ENCODE measurements around the gene JARID2. TPM values are rescaled to one million over a fixed set of nuclear protein-coding genes. Genes with fewer than 3 reads are reported as not detected.

The JARID2 gene
- total RNA-seq, 8 experiments from 2014 or later, result 11.8 to 39.9 (median 30.7) TPM

DNA sequence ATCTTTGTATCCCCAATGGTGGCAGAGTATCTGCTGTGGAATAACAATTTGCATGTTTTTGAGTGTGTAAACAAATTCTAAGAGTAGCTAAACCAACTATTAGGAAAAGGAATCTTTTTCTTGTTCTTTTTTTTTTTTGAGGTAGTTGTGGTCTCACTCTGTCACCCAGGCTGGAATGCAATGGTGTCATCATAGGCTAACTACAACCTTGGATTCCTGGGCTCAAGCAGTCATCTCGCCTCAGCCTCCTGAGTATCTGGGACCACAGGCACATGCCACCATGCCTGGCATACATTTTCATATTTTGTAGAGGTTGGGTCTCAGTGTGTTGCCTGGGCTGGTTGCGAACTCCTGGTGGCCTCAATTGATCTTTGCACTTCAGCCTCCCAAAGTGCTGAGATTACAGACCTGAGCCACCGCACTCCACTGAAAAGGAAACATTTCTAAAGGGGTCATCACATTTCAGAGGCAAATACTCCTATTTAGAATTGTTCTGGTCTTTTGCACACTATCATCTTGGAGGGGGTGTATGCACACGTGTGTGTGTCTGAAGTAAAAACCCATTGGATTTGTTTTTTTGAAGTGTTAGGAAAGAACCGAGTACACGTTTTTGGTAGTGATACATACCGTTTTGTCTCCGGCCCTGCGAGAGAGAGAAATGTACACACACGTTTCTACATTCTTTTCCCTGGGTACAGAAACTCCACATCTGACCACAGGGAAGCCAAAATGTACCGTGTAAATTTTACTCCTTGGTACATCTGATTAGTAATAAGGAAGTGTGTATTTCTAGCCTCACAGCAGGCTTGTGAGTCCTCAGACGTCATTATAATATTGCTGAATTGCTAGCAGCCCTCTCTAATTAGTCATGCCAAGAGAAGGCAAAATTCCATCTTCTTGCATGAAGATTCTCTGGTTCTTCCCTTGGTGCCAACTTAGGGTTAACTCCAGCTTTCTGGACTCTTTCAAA is 183.6 kb downstream of the JARID2 start:
- H3K4me1 ChIP-seq (replicated peaks in 1 of 2), result peaks cover 71 to 77% of the 10 kb centered on the region in 2 donors
- H3K27ac ChIP-seq, result no peak overlapping the region
- peak in 3 of 8 experiments; percentile 21 to 75 (median 47) for ATAC-seq (replicated peaks in 6 of 8)

DNA sequence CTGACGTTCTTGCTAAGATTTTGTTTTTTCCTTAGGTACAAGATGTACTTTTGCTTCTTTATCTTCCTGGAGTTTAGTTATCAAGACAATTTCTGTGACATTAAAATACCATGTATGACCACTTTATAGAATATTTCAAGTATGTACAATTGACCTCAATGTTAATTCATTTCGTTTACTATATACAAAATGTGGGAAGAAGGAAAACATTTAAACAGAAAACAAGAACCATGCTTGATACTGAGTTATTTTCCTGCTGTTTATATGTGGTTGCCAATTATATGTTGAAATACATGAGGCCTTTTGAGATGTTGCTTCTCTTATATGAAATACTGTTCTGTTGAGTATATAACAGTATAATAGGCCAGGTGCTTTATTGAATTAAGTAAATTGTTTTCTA is 184.3 kb downstream of the JARID2 start:
- H3K27ac ChIP-seq, result no peak overlapping the region

More for the DNA sequence above, 183.6 kb downstream of the JARID2 start:
- in situ Hi-C loops (cut with MboI; ENCODE audit: low pct_unique_long_range_greater_than_20kb in 2 of 9, low sequenced_read_pairs in 9 of 9, unreplicated experiment in 9 of 9), result no loop called here
- WGBS, 10 experiments, result 38 to 100% (median 80%) methylated on average over 1 to 12 of the region's 12 CpGs
- H3K4me3 ChIP-seq, result no peak overlapping the region

DNA sequence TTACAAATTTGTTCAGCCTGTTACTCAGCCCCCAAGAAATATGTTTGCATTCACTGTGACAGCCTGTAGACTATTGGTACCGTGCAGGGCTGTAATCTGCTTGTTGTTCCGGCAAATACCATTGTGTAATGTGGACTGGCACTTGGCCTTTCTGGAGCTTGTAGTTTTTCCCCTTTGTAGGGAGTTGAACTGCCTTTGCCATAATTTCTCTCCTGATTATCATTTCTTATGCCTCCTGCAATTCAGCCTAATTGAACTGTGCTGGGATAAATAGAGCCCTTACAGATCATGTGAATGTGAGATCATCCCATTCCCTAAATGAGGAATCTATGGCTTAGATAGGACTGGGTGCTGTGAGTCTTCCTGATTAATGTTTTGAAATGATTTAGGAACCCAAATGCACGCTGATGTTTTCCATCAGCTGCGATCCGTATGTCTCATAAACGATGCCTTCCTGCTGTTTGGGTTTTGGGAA is 185.1 kb downstream of the JARID2 start:
- Histone ChIP-seq H3K4me1 (replicated peaks in 1 of 2) (peaks cover 73 to 83% of the 10 kb centered on the region in 2 donors), H3K4me3 (no peak overlapping the region), H3K27ac (peak overlapping the region; percentile 6 to 24)
- 20 to 68% (median 49%) methylated on average over 2 to 6 of the region's 6 CpGs; no CpG with 5 or more reads in 1 of the 10 experiments for WGBS, 10 experiments
- in situ Hi-C loops (cut with MboI; ENCODE audit: low pct_unique_long_range_greater_than_20kb in 2 of 9, low sequenced_read_pairs in 9 of 9, unreplicated experiment in 9 of 9), result no loop called here
- peak in 5 of 8 experiments; percentile 58 to 85 (median 82) for ATAC-seq (replicated peaks in 6 of 8)

More for the DNA sequence above, 184.3 kb downstream of the JARID2 start:
- in situ Hi-C loops (cut with MboI; ENCODE audit: low pct_unique_long_range_greater_than_20kb in 2 of 9, low sequenced_read_pairs in 9 of 9, unreplicated experiment in 9 of 9), result no loop called here
- WGBS, 10 experiments, result 0 to 100% (median 88%) methylated on average over 1 to 2 of the region's 2 CpGs
- peaks cover 77 to 83% of the 10 kb centered on the region in 2 donors for H3K4me1 ChIP-seq (replicated peaks in 1 of 2)
- H3K4me3 ChIP-seq, result no peak overlapping the region
- ATAC-seq (replicated peaks in 6 of 8), result no peak

DNA sequence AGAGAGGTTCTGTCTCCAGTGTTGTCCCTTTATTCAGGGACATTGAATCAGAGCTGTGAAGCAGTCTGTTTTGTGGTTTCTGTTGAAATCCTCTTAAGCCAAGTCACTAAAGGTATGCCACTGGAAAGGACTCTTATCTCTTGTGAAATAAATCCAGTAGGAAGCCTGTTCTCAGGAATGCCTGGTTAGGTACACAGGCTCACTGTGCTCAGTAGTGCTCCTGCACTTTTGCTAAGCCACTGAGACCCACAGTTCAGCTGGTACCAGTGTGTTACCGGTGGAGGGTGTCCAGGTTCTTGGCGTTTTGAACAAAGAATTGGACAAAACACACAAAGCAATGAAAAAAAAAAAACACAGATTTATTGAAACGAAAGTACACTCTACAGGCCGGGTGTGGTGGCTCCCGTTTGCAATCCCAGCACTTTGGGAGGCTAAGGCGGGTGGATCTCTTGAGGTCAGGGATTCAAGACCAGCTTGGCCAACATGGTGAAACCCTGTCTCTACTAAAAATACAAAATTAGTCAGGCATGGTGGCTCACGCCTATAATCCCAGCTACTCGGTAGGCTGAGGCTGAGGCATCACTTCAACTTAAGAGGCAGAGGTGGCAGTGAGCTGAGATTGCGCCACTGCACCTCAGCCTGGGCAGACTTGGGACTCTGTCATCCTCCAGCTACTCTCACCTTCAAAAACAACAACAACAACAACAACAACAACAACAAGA is 186.1 kb downstream of the JARID2 start:
- H3K27ac ChIP-seq, result peak overlapping the region in 1 of 2 donors; percentile 42
- peaks cover 66 to 81% of the 10 kb centered on the region in 2 donors for H3K4me1 ChIP-seq (replicated peaks in 1 of 2)
- 0 to 90% (median 80%) methylated on average over 1 to 7 of the region's 9 CpGs; no CpG with 5 or more reads in 4 of the 10 experiments for WGBS, 10 experiments
- H3K4me3 ChIP-seq, result no peak overlapping the region
- in situ Hi-C loops (cut with MboI; ENCODE audit: low pct_unique_long_range_greater_than_20kb in 2 of 9, low sequenced_read_pairs in 9 of 9, unreplicated experiment in 9 of 9), result no loop called here
- ATAC-seq (replicated peaks in 6 of 8), result peak in 3 of 8 experiments; percentile 31 to 56 (median 54)

DNA sequence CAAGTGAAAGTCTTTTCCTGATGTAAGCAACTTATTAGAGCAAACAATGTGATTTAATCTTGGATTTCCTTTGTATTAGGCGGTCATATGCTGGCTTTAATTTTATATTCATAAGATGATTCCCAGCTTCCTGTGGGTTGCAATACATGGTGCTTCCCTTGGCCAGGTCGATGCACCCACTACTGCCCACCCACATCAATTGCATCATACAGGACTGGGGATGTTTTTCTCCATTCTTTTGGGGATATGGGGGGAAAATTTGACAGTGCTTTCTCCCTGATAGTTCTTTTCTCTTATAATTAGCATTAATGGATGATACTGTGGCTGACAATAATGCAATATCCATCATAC is 187.6 kb downstream of the JARID2 start:
- H3K4me1 ChIP-seq (replicated peaks in 1 of 2), result peaks cover 71 to 80% of the 10 kb centered on the region in 2 donors
- peak in 5 of 8 experiments; percentile 10 to 60 (median 18) for ATAC-seq (replicated peaks in 6 of 8)
- 0 to 90% (median 73%) methylated on average over 1 to 2 of the region's 2 CpGs; no CpG with 5 or more reads in 4 of the 10 experiments for WGBS, 10 experiments
- in situ Hi-C loops (cut with MboI; ENCODE audit: low pct_unique_long_range_greater_than_20kb in 2 of 9, low sequenced_read_pairs in 9 of 9, unreplicated experiment in 9 of 9), result no loop called here
- peak overlapping the region; percentile 5 to 24 for H3K27ac ChIP-seq
- H3K4me3 ChIP-seq, result no peak overlapping the region

DNA sequence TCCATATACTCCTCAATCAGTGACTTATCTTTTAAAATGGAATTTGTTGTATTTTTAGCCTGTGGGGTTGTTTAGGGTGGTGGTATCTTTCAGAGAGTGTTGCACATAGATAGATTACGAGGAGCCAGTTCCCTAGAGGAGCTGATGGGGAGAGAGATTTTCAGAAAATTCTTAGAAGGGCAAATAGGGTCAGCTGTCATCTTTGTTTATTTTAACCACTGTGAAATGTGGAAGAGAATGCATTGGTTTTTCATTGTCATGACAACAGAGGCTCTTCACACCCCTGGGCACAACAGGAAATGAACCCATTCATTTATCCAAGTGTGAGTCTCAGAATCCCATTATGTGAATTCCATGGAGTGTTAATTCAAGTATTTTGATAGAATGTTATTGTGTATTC is 188.4 kb downstream of the JARID2 start:
- no peak overlapping the region for H3K4me3 ChIP-seq
- WGBS, 10 experiments, result 0 to 100% (median 83%) methylated on average over 1 of the region's 1 CpG; no CpG with 5 or more reads in 5 of the 10 experiments
- H3K27ac ChIP-seq, result peak overlapping the region in 1 of 2 donors; percentile 5
- H3K4me1 ChIP-seq (replicated peaks in 1 of 2), result peaks cover 71 to 77% of the 10 kb centered on the region in 2 donors
- in situ Hi-C loops (cut with MboI; ENCODE audit: low pct_unique_long_range_greater_than_20kb in 2 of 9, low sequenced_read_pairs in 9 of 9, unreplicated experiment in 9 of 9), result no loop called here
- ATAC-seq (replicated peaks in 6 of 8), result peak in 5 of 8 experiments; percentile 25 to 46 (median 31)

DNA sequence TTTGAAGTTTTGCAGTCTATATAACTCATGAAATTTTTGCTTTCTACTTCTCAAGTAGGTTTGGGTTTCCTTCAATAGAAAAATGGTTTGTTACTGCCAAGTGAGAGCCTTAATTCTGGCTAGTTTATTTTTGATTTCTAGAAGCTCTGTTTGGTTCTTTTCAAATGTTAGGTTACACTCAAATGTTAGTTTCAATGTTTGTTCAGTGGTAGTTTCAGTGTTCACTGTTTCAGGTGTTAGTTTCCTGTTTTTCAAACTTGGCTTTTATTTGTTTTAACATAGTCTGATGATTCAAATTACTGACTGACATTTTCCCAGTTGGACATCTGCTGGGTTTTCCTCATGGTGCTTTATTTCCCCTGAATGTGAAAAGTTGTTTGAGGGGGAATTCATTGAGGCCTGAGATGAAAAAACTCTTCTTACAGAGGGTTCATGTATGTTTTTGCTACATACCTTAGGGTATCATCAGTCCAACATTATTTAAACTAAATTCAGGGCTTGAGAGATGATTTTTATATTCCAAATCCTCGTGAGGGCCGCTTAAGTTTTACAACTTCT is 189.0 kb downstream of the JARID2 start:
- peaks cover 67 to 74% of the 10 kb centered on the region in 2 donors for H3K4me1 ChIP-seq (replicated peaks in 1 of 2)
- H3K4me3 ChIP-seq, result no peak overlapping the region
- ATAC-seq (replicated peaks in 6 of 8), result no peak
- H3K27ac ChIP-seq, result no peak overlapping the region
- in situ Hi-C loops (cut with MboI; ENCODE audit: low pct_unique_long_range_greater_than_20kb in 2 of 9, low sequenced_read_pairs in 9 of 9, unreplicated experiment in 9 of 9), result no loop called here
- 100% methylated on average over 1 to 2 of the region's 2 CpGs; no CpG with 5 or more reads in 6 of the 10 experiments for WGBS, 10 experiments

DNA sequence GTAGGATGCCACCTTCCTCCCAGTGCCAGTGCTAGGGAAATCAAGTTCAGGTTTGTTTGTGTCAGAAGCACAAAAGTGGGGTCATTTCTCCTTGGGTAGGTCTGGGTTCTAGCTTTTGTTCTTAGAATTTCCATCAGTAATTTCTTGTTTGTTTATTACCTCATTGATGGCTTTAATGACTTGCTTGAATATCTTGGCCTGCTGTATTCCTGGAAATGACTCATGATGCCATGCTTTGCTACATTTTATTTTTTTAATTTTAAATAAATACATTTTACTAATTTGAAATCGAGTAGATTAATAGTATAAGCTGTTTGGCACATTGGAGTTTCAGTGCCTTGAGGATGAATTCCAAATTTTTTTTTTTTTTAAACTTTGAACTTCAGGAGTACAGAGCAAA is 189.6 kb downstream of the JARID2 start:
- Histone ChIP-seq H3K27ac (no peak overlapping the region), H3K4me3 (no peak overlapping the region), H3K4me1 (replicated peaks in 1 of 2) (peaks cover 62 to 69% of the 10 kb centered on the region in 2 donors)
- no peak for ATAC-seq (replicated peaks in 6 of 8)
- 0 to 100% (median 68%) methylated on average over 1 of the region's 1 CpG for WGBS, 10 experiments
- in situ Hi-C loops (cut with MboI; ENCODE audit: low pct_unique_long_range_greater_than_20kb in 2 of 9, low sequenced_read_pairs in 9 of 9, unreplicated experiment in 9 of 9), result no loop called here

DNA sequence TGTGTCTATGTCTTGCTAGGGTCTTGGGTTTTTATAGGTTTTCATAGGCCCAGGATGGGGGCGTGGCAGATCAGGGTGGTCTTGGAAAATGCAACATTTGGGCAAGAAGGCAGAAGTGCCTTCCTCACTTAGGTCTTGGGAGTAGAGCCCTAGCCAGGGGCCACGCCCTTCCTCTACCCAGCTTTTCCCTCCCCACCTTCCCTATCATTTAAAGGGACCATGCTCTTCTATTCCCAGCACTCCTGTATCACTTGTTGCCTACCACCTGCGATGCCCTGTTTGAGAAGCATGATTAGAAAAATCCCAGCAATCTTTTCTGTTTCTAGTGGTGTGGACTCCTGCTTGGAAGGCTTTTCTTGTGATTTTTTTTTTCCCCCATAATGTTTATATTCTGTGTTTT is 190.6 kb downstream of the JARID2 start:
- peaks cover 52 to 62% of the 10 kb centered on the region in 2 donors for H3K4me1 ChIP-seq (replicated peaks in 1 of 2)
- in situ Hi-C loops (cut with MboI; ENCODE audit: low pct_unique_long_range_greater_than_20kb in 2 of 9, low sequenced_read_pairs in 9 of 9, unreplicated experiment in 9 of 9), result no loop called here
- no peak overlapping the region for H3K27ac ChIP-seq
- 20 to 100% (median 80%) methylated on average over 1 to 3 of the region's 3 CpGs; no CpG with 5 or more reads in 4 of the 10 experiments for WGBS, 10 experiments
- ATAC-seq (replicated peaks in 6 of 8), result no peak
- H3K4me3 ChIP-seq, result no peak overlapping the region

DNA sequence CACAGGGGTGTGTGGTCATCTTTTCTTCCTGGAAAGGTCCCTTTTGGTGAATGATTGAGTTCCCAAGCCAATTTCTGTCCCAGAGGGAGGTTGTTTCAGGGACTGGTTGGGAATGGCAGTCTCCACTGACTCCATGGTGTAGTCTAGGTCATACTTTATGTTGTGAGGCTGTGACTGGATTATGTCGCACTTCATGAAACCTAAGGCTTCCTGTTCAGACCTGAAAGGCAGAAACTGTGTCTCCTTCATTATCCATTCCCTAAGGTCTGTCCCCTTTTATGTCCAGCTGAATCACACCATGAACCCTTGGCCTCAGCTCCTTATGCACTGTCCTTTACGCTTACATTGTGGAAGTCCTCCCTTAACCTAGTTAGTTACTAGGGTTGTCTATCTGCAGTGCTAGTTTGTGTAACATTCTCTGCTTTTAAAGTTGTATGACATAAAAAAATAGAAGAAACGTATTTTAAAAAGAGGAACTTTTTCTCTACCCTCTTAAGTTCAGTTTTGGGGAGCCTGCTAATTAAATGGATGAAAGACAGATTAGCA is 191.3 kb downstream of the JARID2 start:
- H3K27ac ChIP-seq, result no peak overlapping the region
- in situ Hi-C loops (cut with MboI; ENCODE audit: low pct_unique_long_range_greater_than_20kb in 2 of 9, low sequenced_read_pairs in 9 of 9, unreplicated experiment in 9 of 9), result no loop called here
- 63 to 100% (median 82%) methylated on average over 1 to 3 of the region's 3 CpGs for WGBS, 10 experiments
- peaks cover 45 to 56% of the 10 kb centered on the region in 2 donors for H3K4me1 ChIP-seq (replicated peaks in 1 of 2)
- no peak overlapping the region for H3K4me3 ChIP-seq
- ATAC-seq (replicated peaks in 6 of 8), result no peak

DNA sequence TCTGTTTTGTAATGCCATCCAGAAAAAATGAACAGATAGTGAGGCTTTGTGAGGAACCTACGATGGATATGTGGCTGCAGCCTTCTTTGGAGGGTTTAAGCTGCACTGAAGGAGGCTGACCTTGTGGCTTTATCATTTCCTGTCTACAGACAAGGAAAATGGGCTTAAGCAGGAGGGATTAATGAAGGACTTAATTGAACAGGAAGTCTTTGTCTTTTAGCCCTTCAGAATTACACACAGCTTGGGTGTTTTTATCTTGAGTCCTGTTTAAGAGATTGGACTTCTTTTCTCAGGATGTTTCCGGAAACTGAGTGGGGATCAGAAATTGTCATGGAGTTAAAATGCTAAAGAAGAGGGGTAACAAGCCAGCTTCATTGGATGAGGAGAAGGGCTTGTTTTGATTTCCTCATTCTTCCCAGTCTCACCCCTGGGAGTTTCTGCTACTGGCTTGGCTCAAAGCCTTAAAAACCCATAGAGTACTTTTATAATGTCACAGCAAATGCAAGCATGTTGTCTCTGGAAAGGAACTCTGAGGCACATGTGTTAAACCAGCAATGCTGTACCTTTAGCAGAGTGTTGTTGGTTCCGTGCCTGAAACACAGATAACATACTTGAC is 193.6 kb downstream of the JARID2 start:
- Histone ChIP-seq H3K4me3 (no peak overlapping the region), H3K4me1 (replicated peaks in 1 of 2) (peaks cover 29 to 49% of the 10 kb centered on the region in 2 donors), H3K27ac (no peak overlapping the region)
- WGBS, 10 experiments, result 57 to 100% (median 88%) methylated on average over 1 to 3 of the region's 3 CpGs; no CpG with 5 or more reads in 2 of the 10 experiments
- in situ Hi-C loops (cut with MboI; ENCODE audit: low pct_unique_long_range_greater_than_20kb in 2 of 9, low sequenced_read_pairs in 9 of 9, unreplicated experiment in 9 of 9), result no loop called here
- ATAC-seq (replicated peaks in 6 of 8), result no peak

DNA sequence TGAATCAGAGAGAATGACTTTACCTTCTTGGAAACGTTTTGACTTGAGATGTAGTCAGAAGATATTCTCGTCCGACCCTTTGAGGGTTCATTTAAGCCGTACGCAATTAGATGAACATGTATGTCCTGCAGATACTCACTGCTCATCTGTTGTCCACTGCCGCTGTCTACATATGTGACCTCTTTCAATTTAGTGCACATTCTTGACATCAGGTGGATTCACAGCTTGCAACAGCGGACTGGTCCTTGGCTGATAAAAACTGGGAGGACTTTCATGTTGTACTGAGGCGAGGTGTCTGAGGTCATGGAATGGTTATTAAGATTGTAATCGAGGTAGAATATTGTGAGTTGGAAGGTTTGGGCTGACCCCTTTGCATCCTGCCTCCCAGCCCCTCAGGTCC is 194.2 kb downstream of the JARID2 start:
- in situ Hi-C loops (cut with MboI; ENCODE audit: low pct_unique_long_range_greater_than_20kb in 2 of 9, low sequenced_read_pairs in 9 of 9, unreplicated experiment in 9 of 9), result no loop called here
- peaks cover 28 to 49% of the 10 kb centered on the region in 2 donors for H3K4me1 ChIP-seq (replicated peaks in 1 of 2)
- H3K27ac ChIP-seq, result no peak overlapping the region
- H3K4me3 ChIP-seq, result no peak overlapping the region
- 75 to 89% (median 80%) methylated on average over 4 to 9 of the region's 9 CpGs; no CpG with 5 or more reads in 4 of the 10 experiments for WGBS, 10 experiments
- no peak for ATAC-seq (replicated peaks in 6 of 8)
